ENCODE results near the gene CTBP1.
A peak's percentile ranks its signal among the peaks of the same experiment; 100 is the strongest.

CTBP1 gene

GRCh38 chr4:1222036-1222789, 26.7 kb downstream of the CTBP1 start:
- DNase-seq, result no peak

GRCh38 chr4:1221155-1221870, 27.6 kb downstream of the CTBP1 start:
- DNase-seq, result no peak

GRCh38 chr4:1220566-1220965, 28.4 kb downstream of the CTBP1 start:
- no peak for DNase-seq

- DNase-seq, result no peak
Measured at GRCh38 chr4:1219566-1219950, 29.4 kb downstream of the CTBP1 start.

- no peak for DNase-seq
Measured at GRCh38 chr4:1218634-1219565, 30.0 kb downstream of the CTBP1 start.

- DNase-seq, result no peak
Measured at GRCh38 chr4:1217366-1217765, 31.6 kb downstream of the CTBP1 start.

- DNase-seq, result peak; percentile 43
Measured at GRCh38 chr4:1216869-1217294, 32.0 kb downstream of the CTBP1 start.

- DNase-seq, result no peak
Measured at GRCh38 chr4:1216076-1216614, 32.8 kb downstream of the CTBP1 start.

GRCh38 chr4:1215141-1216075, 33.5 kb downstream of the CTBP1 start:
- no peak for DNase-seq

- no peak for DNase-seq
Measured at GRCh38 chr4:1214101-1215095, 34.5 kb downstream of the CTBP1 start.

- DNase-seq, result no peak
Measured at GRCh38 chr4:1213336-1213995, 35.5 kb downstream of the CTBP1 start.

- DNase-seq, result no peak
Measured at GRCh38 chr4:1212546-1213335, 36.2 kb downstream of the CTBP1 start.

- no peak for DNase-seq
Measured at GRCh38 chr4:1211891-1212545, 36.9 kb downstream of the CTBP1 start.

GRCh38 chr4:1211371-1211770, 37.6 kb downstream of the CTBP1 start:
- no peak for DNase-seq

- no peak for DNase-seq
Measured at GRCh38 chr4:1210971-1211370, 38.0 kb downstream of the CTBP1 start.

- DNase-seq, result no peak
Measured at GRCh38 chr4:1210241-1210841, 38.6 kb downstream of the CTBP1 start.

- DNase-seq, result no peak
Measured at GRCh38 chr4:1209821-1210220, 39.1 kb downstream of the CTBP1 start.
